Neural cell (in vitro differentiated cells): ENCODE data around the gene HTR5A. TPM values are rescaled to one million over a fixed set of nuclear protein-coding genes. Genes with fewer than 3 reads are reported as not detected.

ENCODE experiments used
- H2AFZ ChIP-seq: fragments of 200-600, 300-800 bp; sonication (generic), shearing (Covaris generic); 2 replicates; pipeline ENCODE4 v1.6.0; 2014; ENCODE audit warnings: low read depth, mild to moderate bottlenecking, antibody characterized with exemption, low read length, moderate library complexity
- H3F3A ChIP-seq: fragments of 200-600 bp; shearing (Covaris generic); 2 replicates; pipeline ENCODE4 v1.6.1; 2016; ENCODE audit warnings: mild to moderate bottlenecking, moderate library complexity, mixed read lengths, antibody characterized with exemption, low read length; ENCODE audit not compliant: insufficient read depth, poor library complexity, severe bottlenecking
- H3K27ac ChIP-seq: fragments of 200-600, 300-800 bp; sonication (generic), shearing (Covaris generic); 2 replicates; pipeline ENCODE4 v1.5.1; 2014; ENCODE audit warnings: mild to moderate bottlenecking, low read length, moderate library complexity
- H3K27me3 ChIP-seq: fragments of 300-800, 200-600 bp; sonication (generic), shearing (Covaris generic); 2 replicates; pipeline ENCODE4 v1.6.0; 2014; ENCODE audit warnings: mild to moderate bottlenecking, low read depth, low read length, moderate library complexity; ENCODE audit not compliant: insufficient read depth
- H3K36me3 ChIP-seq: fragments of 300-800, 200-600 bp; sonication (generic), shearing (Covaris generic); 2 replicates; pipeline ENCODE4 v1.5.1; 2014; ENCODE audit warnings: mild to moderate bottlenecking, antibody characterized with exemption, low read length, moderate library complexity; ENCODE audit not compliant: insufficient read depth
- H3K4me2 ChIP-seq: fragments of 300-800, 200-600 bp; sonication (generic), shearing (Covaris generic); 2 replicates; pipeline ENCODE4 v1.6.0; 2014; ENCODE audit warnings: mild to moderate bottlenecking, low read length
- H3K4me3 ChIP-seq: fragments of 300-800, 200-600 bp; sonication (generic), shearing (Covaris generic); 2 replicates; pipeline ENCODE4 v1.5.1; 2014; ENCODE audit warnings: mild to moderate bottlenecking, low read length, moderate library complexity
- H3K79me2 ChIP-seq: fragments of 200-600 bp; shearing (Covaris generic); replicated peaks from 2 replicates; pipeline ENCODE4 v1.6.0; 2014; ENCODE audit warnings: mild to moderate bottlenecking, low read length, moderate library complexity; ENCODE audit not compliant: insufficient read depth
- H3K9ac ChIP-seq: fragments of 300-800, 200-600 bp; sonication (generic), shearing (Covaris generic); 2 replicates; pipeline ENCODE4 v1.6.1; 2016; ENCODE audit warnings: mild to moderate bottlenecking, low read length, mixed read lengths
- H3K9me2 ChIP-seq: fragments of 200-600 bp; shearing (Covaris generic); 2 replicates; pipeline ENCODE4 v1.6.1; 2016; ENCODE audit warnings: mild to moderate bottlenecking, low read length, mixed read lengths; ENCODE audit not compliant: insufficient read depth
- H3K9me3 ChIP-seq: fragments of 200-600, 300-800 bp; sonication (generic), shearing (Covaris generic); 2 replicates; pipeline ENCODE4 v1.6.1; 2016; ENCODE audit warnings: mild to moderate bottlenecking, mixed run types, low read length, moderate library complexity, mixed read lengths
- H4K20me1 ChIP-seq: fragments of 200-600 bp; shearing (Covaris generic); 2 replicates; pipeline ENCODE4 v1.6.1; 2016; ENCODE audit warnings: mild to moderate bottlenecking, mixed run types; ENCODE audit not compliant: insufficient read depth
- CTCF ChIP-seq: fragments of 450-650 bp; IDR thresholded peaks from 2 replicates; pipeline ENCODE4 v1.5.1; 2014; ENCODE audit warnings: antibody characterized with exemption, mild to moderate bottlenecking, moderate library complexity; ENCODE audit not compliant: poor library complexity, severe bottlenecking
- EP300 ChIP-seq: fragments of 450-650 bp; conservative IDR thresholded peaks from 2 replicates; pipeline ENCODE4 v1.6.1; 2014; ENCODE audit warnings: antibody characterized with exemption, mild to moderate bottlenecking, moderate library complexity; ENCODE audit not compliant: poor library complexity, severe bottlenecking
- EZH2 ChIP-seq: fragments of 200-600, 300-800 bp; shearing (Covaris generic), sonication (generic); IDR thresholded peaks from 2 replicates; pipeline ENCODE4 v1.6.1; 2014; ENCODE audit warnings: antibody characterized with exemption, low read length, borderline replicate concordance, mild to moderate bottlenecking; ENCODE audit not compliant: insufficient read depth, poor library complexity, severe bottlenecking
- MXI1 ChIP-seq: fragments of 450-650 bp; conservative IDR thresholded peaks from 2 replicates; pipeline ENCODE4 v1.6.1; 2014; ENCODE audit warnings: antibody characterized with exemption, mild to moderate bottlenecking; ENCODE audit not compliant: poor library complexity, severe bottlenecking
- POLR2AphosphoS5 ChIP-seq: IDR thresholded peaks from 2 replicates; pipeline ENCODE4 v1.6.1; 2012
- RAD21 ChIP-seq: fragments of 450-650 bp; conservative IDR thresholded peaks from 2 replicates; pipeline ENCODE4 v1.6.1; 2014; ENCODE audit warnings: antibody characterized with exemption, mild to moderate bottlenecking, moderate library complexity
- REST ChIP-seq: IDR thresholded peaks from 2 replicates; pipeline ENCODE4 v1.6.1; 2012; ENCODE audit warnings: borderline replicate concordance
- SMC3 ChIP-seq: fragments of 450-650 bp; conservative IDR thresholded peaks from 2 replicates; pipeline ENCODE4 v1.6.1; 2014; ENCODE audit warnings: antibody characterized with exemption, mild to moderate bottlenecking, moderate library complexity; ENCODE audit not compliant: poor library complexity
- TAF1 ChIP-seq: IDR thresholded peaks from 2 replicates; pipeline ENCODE4 v1.6.1; 2012; ENCODE audit warnings: low read depth
- polyA plus RNA-seq: library from polyadenylated mRNA; depleted of rRNA; stranded (reverse); fragments of >200 nt; gene quantifications from 2 replicates; pipeline ENCODE4 v1.2.3, GENCODE V29; 2014

Gene HTR5A
- polyA plus RNA-seq, 1 donor from 2014 or later = 0.14 TPM

GRCh38 chr7:155115288-155115687, 45.2 kb downstream of the HTR5A start:
- H2AFZ ChIP-seq = no peak overlapping the region
- no peak overlapping the region for H3K9ac ChIP-seq
- H3K27ac ChIP-seq = no peak overlapping the region
- H3K36me3 ChIP-seq = no peaks in the 10 kb centered on the region
- H3K9me3 ChIP-seq = no peaks in the 10 kb centered on the region
- no peaks in the 10 kb centered on the region for H3K27me3 ChIP-seq
- no peaks in the 10 kb centered on the region for H3F3A ChIP-seq
- TF ChIP-seq RAD21 (no peak), POLR2AphosphoS5 (no peak), SMC3 (no peak), EZH2 (no peak), REST (no peak), EP300 (no peak), CTCF (no peak), TAF1 (no peak), MXI1 (no peak)
- H3K79me2 ChIP-seq = no peaks in the 10 kb centered on the region
- no peak overlapping the region for H3K4me3 ChIP-seq
- H3K9me2 ChIP-seq = no peaks in the 10 kb centered on the region
- H3K4me2 ChIP-seq = no peak overlapping the region
- H4K20me1 ChIP-seq = no peaks in the 10 kb centered on the region

- Histone ChIP-seq H3K27ac (no peak overlapping the region), H4K20me1 (no peaks in the 10 kb centered on the region), H2AFZ (no peak overlapping the region), H3K9ac (no peak overlapping the region), H3K36me3 (no peaks in the 10 kb centered on the region), H3K9me2 (no peaks in the 10 kb centered on the region), H3K4me2 (no peak overlapping the region), H3K79me2 (no peaks in the 10 kb centered on the region), H3F3A (no peaks in the 10 kb centered on the region), H3K4me3 (no peak overlapping the region), H3K9me3 (no peaks in the 10 kb centered on the region), H3K27me3 (no peaks in the 10 kb centered on the region)
- TF ChIP-seq EP300 = no peak
- no peak for TF ChIP-seq RAD21
- no peak for TF ChIP-seq POLR2AphosphoS5
- no peak for TF ChIP-seq SMC3
Observed at GRCh38 chr7:155119801-155120382, 49.8 kb downstream of the HTR5A start.
